HG03039 (cell line): ENCODE results near the gene STRADA.

Source experiments
- ATAC-seq: cut with Tn5 transposase; IDR thresholded peaks from one replicate; pipeline ENCODE4 v1.9.1; 2021; ENCODE audit warnings: mild to moderate bottlenecking, moderate library complexity; ENCODE audit not compliant: unreplicated experiment

Gene STRADA

GRCh38 chr17:63701868-63702720 is 39.5 kb downstream of the STRADA start:
- no peak for ATAC-seq

- no peak for ATAC-seq
These were observed 40.2 kb downstream of the STRADA start for GRCh38 chr17:63701456-63701820.

- peak; percentile 14 for ATAC-seq
These were observed 40.8 kb downstream of the STRADA start for GRCh38 chr17:63700528-63701455.

GRCh38 chr17:63699638-63700527 is 41.7 kb downstream of the STRADA start, which contains the start of gene LIMD2:
Gene LIMD2, minus strand, starts transcription at chr17:63700125. Its CDS starts 827 bp downstream, at chr17:63699298.
- peak; percentile 13 for ATAC-seq

GRCh38 chr17:63698886-63699637 is 42.5 kb downstream of the STRADA start:
- peak; percentile 25 for ATAC-seq

- no peak for ATAC-seq
These were observed 43.2 kb downstream of the STRADA start for GRCh38 chr17:63698381-63698885.

GRCh38 chr17:63697341-63698286 is 44.0 kb downstream of the STRADA start:
- no peak for ATAC-seq

- no peak for ATAC-seq
These were observed 45.1 kb downstream of the STRADA start for GRCh38 chr17:63696381-63696961.

GRCh38 chr17:63695889-63696288 is 45.7 kb downstream of the STRADA start:
- ATAC-seq, result no peak

GRCh38 chr17:63694950-63695773 is 46.4 kb downstream of the STRADA start:
- ATAC-seq, result no peak

- no peak for ATAC-seq
These were observed 47.2 kb downstream of the STRADA start for GRCh38 chr17:63694229-63694949.

GRCh38 chr17:63693411-63694113 is 48.0 kb downstream of the STRADA start:
- ATAC-seq, result no peak

GRCh38 chr17:63692195-63692816 is 49.3 kb downstream of the STRADA start:
- ATAC-seq, result no peak

- ATAC-seq, result no peak
These were observed 52.1 kb downstream of the STRADA start for GRCh38 chr17:63689479-63689878.

- no peak for ATAC-seq
These were observed 53.1 kb downstream of the STRADA start for GRCh38 chr17:63688396-63689020.
